Measurements from ENCODE around the gene TFAP2C. TPM values are rescaled to one million over a fixed set of nuclear protein-coding genes. Genes with fewer than 3 reads are reported as not detected.

TFAP2C gene
- total and polyA plus RNA-seq, 2 experiments from 2014 or later, result 0.21 TPM; not detected in 1

- Histone ChIP-seq H3K27me3 (peaks cover 80% of the 10 kb centered on the region), H3K27ac (no peak overlapping the region), H3K4me1 (ENCODE audit: low read depth) (peaks cover 9% of the 10 kb centered on the region), H3K36me3 (no peaks in the 10 kb centered on the region), H3K4me3 (no peak overlapping the region), H3K9me3 (ENCODE audit: low read depth) (no peaks in the 10 kb centered on the region)
- no peak for DNase-seq (ENCODE audit: low read depth in 1 of 2, low spot score in 1 of 2)
- TF ChIP-seq CTCF (IDR thresholded peaks at IDR 0.05; ENCODE audit: low read depth, low read length), result no peak
Observed at GRCh38 chr20:56634735-56635385, 5.8 kb downstream of the TFAP2C start.

DNA sequence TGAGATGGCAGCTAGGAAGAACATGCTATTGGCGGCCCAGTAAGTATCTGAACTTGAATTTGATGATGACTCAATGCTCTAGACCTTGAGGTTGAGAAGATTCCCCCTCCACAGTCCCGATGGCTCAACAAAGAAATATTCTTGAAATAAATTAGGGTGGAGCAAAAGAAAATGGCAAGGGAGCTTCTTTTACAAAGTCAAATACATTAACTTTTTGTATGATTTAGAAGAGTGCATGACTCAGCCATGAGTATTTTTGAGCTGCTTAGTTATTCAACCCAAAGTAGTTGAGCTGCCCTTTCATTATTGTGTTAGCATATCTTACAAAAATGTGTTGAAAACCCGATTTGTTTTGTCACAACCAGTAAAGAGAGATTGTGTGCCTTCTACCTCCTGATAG, 7.6 kb downstream of the TFAP2C start:
- Histone ChIP-seq H3K36me3 (no peaks in the 10 kb centered on the region), H3K4me1 (ENCODE audit: low read depth) (no peaks in the 10 kb centered on the region), H3K9me3 (ENCODE audit: low read depth) (no peaks in the 10 kb centered on the region), H3K4me3 (no peak overlapping the region), H3K27me3 (peaks cover 61% of the 10 kb centered on the region), H3K27ac (no peak overlapping the region)
- TF ChIP-seq CTCF (IDR thresholded peaks at IDR 0.05; ENCODE audit: low read depth, low read length), result no peak
- DNase-seq (ENCODE audit: low read depth in 1 of 2, low spot score in 1 of 2), result no peak

DNA sequence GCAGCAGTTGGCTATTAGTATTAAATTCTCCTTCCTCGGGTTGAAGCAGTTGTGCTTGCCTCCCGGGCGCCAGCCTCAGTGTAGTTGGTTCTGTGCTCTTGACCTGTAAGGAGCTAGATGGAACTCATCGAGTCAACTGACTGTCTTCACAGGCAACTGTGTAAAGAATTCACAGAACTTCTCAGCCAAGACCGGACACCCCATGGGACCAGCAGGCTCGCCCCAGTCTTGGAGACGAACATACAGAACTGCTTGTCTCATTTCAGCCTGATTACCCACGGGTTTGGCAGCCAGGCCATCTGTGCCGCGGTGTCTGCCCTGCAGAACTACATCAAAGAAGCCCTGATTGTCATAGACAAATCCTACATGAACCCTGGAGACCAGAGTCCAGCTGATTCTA, 8.5 kb downstream of the TFAP2C start:
- H3K27me3 ChIP-seq, result peaks cover 53% of the 10 kb centered on the region
- H3K36me3 ChIP-seq, result no peaks in the 10 kb centered on the region
- H3K4me3 ChIP-seq, result no peak overlapping the region
- no peaks in the 10 kb centered on the region for H3K4me1 ChIP-seq (ENCODE audit: low read depth)
- TF ChIP-seq CTCF (IDR thresholded peaks at IDR 0.05; ENCODE audit: low read depth, low read length), result no peak
- H3K27ac ChIP-seq, result no peak overlapping the region
- no peak for DNase-seq (ENCODE audit: low read depth in 1 of 2, low spot score in 1 of 2)
- H3K9me3 ChIP-seq (ENCODE audit: low read depth), result no peaks in the 10 kb centered on the region

- TF ChIP-seq CTCF (IDR thresholded peaks at IDR 0.05; ENCODE audit: low read depth, low read length), result no peak
- DNase-seq (ENCODE audit: low read depth in 1 of 2, low spot score in 1 of 2), result no peak
- H3K27ac ChIP-seq, result no peak overlapping the region
Observed at GRCh38 chr20:56646599-56646998, 17.5 kb downstream of the TFAP2C start.

DNA sequence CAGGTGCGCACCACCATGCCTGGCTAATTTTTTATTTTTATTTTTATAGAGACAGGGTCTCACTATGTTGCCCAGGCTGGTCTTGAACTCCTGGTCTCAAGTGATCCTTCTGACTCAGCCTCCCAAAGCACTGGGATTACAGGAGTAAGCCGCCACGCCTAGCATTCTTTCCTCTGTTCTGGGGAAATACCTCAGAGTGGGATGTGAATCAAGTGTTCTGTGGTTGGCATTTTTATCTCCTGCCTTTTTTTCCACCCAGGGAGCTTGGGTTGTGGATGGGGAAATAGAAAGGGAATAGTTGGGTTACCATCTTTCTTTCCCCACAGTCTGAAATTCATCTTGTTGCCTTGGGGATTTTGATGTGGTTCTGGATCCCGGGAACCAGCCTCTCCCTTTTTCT, 24.1 kb downstream of the TFAP2C start:
- DNase-seq (ENCODE audit: low read depth in 1 of 2, low spot score in 1 of 2), result no peak
- Histone ChIP-seq H3K4me3 (no peak overlapping the region), H3K9me3 (ENCODE audit: low read depth) (no peaks in the 10 kb centered on the region), H3K4me1 (ENCODE audit: low read depth) (no peaks in the 10 kb centered on the region), H3K27me3 (no peaks in the 10 kb centered on the region), H3K36me3 (no peaks in the 10 kb centered on the region), H3K27ac (no peak overlapping the region)
- no peak for TF ChIP-seq CTCF (IDR thresholded peaks at IDR 0.05; ENCODE audit: low read depth, low read length)

More at GRCh38 chr20:56646599-56646998, 17.5 kb downstream of the TFAP2C start:
- H3K27me3 ChIP-seq, result no peaks in the 10 kb centered on the region
- no peaks in the 10 kb centered on the region for H3K36me3 ChIP-seq
- no peak overlapping the region for H3K4me3 ChIP-seq
- H3K4me1 ChIP-seq (ENCODE audit: low read depth), result no peaks in the 10 kb centered on the region
- H3K9me3 ChIP-seq (ENCODE audit: low read depth), result no peaks in the 10 kb centered on the region

Measured in cardiac muscle cell (in vitro differentiated cells and primary cell).